HepG2 (cell line): ENCODE results near the gene LLGL2. TPM values are rescaled to one million over a fixed set of nuclear protein-coding genes. Genes with fewer than 3 reads are reported as not detected.

ENCODE experiments used
- ARID2 ChIP-seq: sonication (generic); formaldehyde crosslinking; IDR thresholded peaks from 2 replicates; pipeline ENCODE4 v1.8.1; 2022; ENCODE audit warnings: mild to moderate bottlenecking, missing genetic modification reagents, borderline replicate concordance
- CHD4 ChIP-seq: fragments of 200-600 bp; sonication (generic); IDR thresholded peaks from 2 replicates; pipeline ENCODE4 v1.7.0; 2017; ENCODE audit warnings: mild to moderate bottlenecking, low read length, borderline replicate concordance
- HMG20B ChIP-seq: conservative IDR thresholded peaks from 2 replicates; pipeline ENCODE4 v1.6.1; 2016; ENCODE audit warnings: missing genetic modification reagents, missing compliant biosample characterization
- KDM3A ChIP-seq: IDR thresholded peaks from 2 replicates; pipeline ENCODE4 v1.6.1; 2018; ENCODE audit warnings: low read depth, missing compliant biosample characterization
- KLF15 ChIP-seq: sonication (generic); formaldehyde crosslinking; IDR thresholded peaks from 2 replicates; pipeline ENCODE4 v1.8.1; 2023; ENCODE audit warnings: borderline replicate concordance, mild to moderate bottlenecking, inconsistent platforms, missing genetic modification reagents, mixed read lengths
- MAF1 ChIP-seq: sonication (generic); formaldehyde crosslinking; IDR thresholded peaks from 2 replicates; pipeline ENCODE4 v1.5.0; 2020; ENCODE audit warnings: missing genetic modification reagents, borderline replicate concordance
- NKX3-1 ChIP-seq: sonication (generic); formaldehyde crosslinking; IDR thresholded peaks from 2 replicates; pipeline ENCODE4 v1.5.0; 2020; ENCODE audit warnings: missing genetic modification reagents
- SALL1 ChIP-seq: sonication (generic); formaldehyde crosslinking; IDR thresholded peaks from 2 replicates; pipeline ENCODE4 v1.8.0; 2022; ENCODE audit warnings: mild to moderate bottlenecking, missing genetic modification reagents
- ZEB1 ChIP-seq: IDR thresholded peaks from 2 replicates; pipeline ENCODE4 v1.6.1; 2012; ENCODE audit warnings: mild to moderate bottlenecking, low read depth, inconsistent platforms; ENCODE audit not compliant: insufficient replicate concordance
- ZNF124 ChIP-seq: sonication (generic); formaldehyde crosslinking; IDR thresholded peaks from 2 replicates; pipeline ENCODE4 v1.4.0; 2020; ENCODE audit warnings: missing genetic modification reagents
- ZNF292 ChIP-seq: sonication (generic); formaldehyde crosslinking; IDR thresholded peaks from 2 replicates; pipeline ENCODE4 v1.8.1; 2022; ENCODE audit warnings: mild to moderate bottlenecking, low read depth, missing genetic modification reagents, borderline replicate concordance
- ZNF30 ChIP-seq: sonication (generic); formaldehyde crosslinking; IDR thresholded peaks from 2 replicates; pipeline ENCODE4 v1.5.0; 2020; ENCODE audit warnings: mild to moderate bottlenecking, missing genetic modification reagents
- ZNF354B ChIP-seq: sonication (generic); formaldehyde crosslinking; IDR thresholded peaks from 2 replicates; pipeline ENCODE4 v1.8.0; 2022; ENCODE audit warnings: mild to moderate bottlenecking, missing genetic modification reagents
- ZNF670 ChIP-seq: sonication (generic); formaldehyde crosslinking; IDR thresholded peaks from 2 replicates; pipeline ENCODE4 v1.8.0; 2022; ENCODE audit warnings: mild to moderate bottlenecking, missing genetic modification reagents, borderline replicate concordance
- ZNF781 ChIP-seq: sonication (generic); formaldehyde crosslinking; IDR thresholded peaks from 2 replicates; pipeline ENCODE4 v1.5.1; 2020; ENCODE audit warnings: borderline replicate concordance, mild to moderate bottlenecking, missing genetic modification reagents; ENCODE audit errors: not compliant biosample characterization
- ZNF83 ChIP-seq: sonication (generic); formaldehyde crosslinking; IDR thresholded peaks from 2 replicates; pipeline ENCODE4 v1.4.0; 2020; ENCODE audit warnings: missing genetic modification reagents, mild to moderate bottlenecking, borderline replicate concordance
- polyA plus RNA-seq, 8 experiments: library from polyadenylated mRNA; depleted of rRNA in 3 of 8; stranded (reverse) in 7 of 8; unstranded in 1 of 8; fragments of >200 nt; fragmentation: Illumina TruSeq in 4 of 8; extraction: Trizol in 4 of 8; gene quantifications; 2 replicates each; pipeline versions ENCODE4 v1.2.1 to v1.2.3, GENCODE V29; 2011 to 2016; ENCODE audit warnings: low read depth in 4 of 8, missing spikeins in 1 of 8, mixed read lengths in 1 of 8; ENCODE audit not compliant: insufficient read depth in 1 of 8
- total RNA-seq, 5 experiments: library from RNA; depleted of rRNA; stranded (reverse); fragments of >200 nt; fragmentation: Illumina TruSeq; extraction: Trizol; gene quantifications; 2 replicates each; pipeline ENCODE4 v1.2.3, GENCODE V29; 2016; ENCODE audit warnings: low read depth in 1 of 5
- TF ChIP-seq, protein P1 (sequence below): sonication (generic); formaldehyde crosslinking; IDR thresholded peaks from 2 replicates; pipeline ENCODE4 v1.8.1; 2022; ENCODE audit warnings: mild to moderate bottlenecking, missing genetic modification reagents
- TF ChIP-seq, protein P2 (sequence below), 2 experiments: fragments of 450-650 bp in 1 of 2; sonication (generic) in 1 of 2; formaldehyde crosslinking in 1 of 2; IDR thresholded peaks; 2 replicates each; pipeline versions ENCODE4 v1.6.1 to v1.8.0; 2016 to 2022; ENCODE audit warnings: antibody characterized with exemption in 1 of 2, mild to moderate bottlenecking in 1 of 2, missing genetic modification reagents in 1 of 2

Gene LLGL2
- total and polyA plus RNA-seq, 2 of the 13 experiments (the other 11 are each of a cell fraction or from before 2014, with no cell fraction given) = 83.0 to 86.7 TPM

DNA sequence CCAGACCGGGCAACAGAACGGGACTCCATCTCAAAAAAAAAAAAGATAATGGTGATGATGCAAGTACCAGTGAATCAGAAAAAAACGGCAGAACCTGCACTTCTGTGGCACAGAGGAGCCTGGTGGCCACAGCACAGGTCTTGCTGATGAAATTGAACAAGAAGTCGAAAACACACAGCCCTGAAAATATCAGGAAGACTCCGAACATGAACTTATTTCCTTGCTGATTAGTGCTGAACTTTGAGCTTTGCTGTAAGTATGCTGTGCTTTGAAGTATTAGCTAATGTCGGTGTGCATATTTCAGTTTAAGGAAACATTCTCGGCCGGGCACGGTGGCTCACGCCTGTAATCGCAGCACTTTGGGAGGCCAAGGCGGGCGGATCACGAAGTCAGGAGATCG lies 51.2 kb downstream of the LLGL2 start (continued):
- TF ChIP-seq MAF1 (no peak), ZNF781 (peak; percentile 7), ZNF83 (no peak), ZEB1 (no peak), KDM3A (CRISPR knock-in tag) (no peak), ZNF670 (CRISPR knock-in tag) (no peak), ZNF354B (CRISPR knock-in tag) (no peak), KLF15 (no peak), HMG20B (CRISPR knock-in tag) (no peak), ZNF30 (CRISPR knock-in tag) (no peak), SALL1 (CRISPR knock-in tag) (peak; percentile 81), ZNF124 (0 out of 2 replicates have a peak, but pooled peaks have one; percentile 45), ARID2 (CRISPR knock-in tag) (no peak), NKX3-1 (CRISPR knock-in tag) (no peak), CHD4 (peak; percentile 61; the same call in 1 of the 2 replicates), ZNF292 (CRISPR knock-in tag) (no peak)
- TF ChIP-seq, protein P1, sequence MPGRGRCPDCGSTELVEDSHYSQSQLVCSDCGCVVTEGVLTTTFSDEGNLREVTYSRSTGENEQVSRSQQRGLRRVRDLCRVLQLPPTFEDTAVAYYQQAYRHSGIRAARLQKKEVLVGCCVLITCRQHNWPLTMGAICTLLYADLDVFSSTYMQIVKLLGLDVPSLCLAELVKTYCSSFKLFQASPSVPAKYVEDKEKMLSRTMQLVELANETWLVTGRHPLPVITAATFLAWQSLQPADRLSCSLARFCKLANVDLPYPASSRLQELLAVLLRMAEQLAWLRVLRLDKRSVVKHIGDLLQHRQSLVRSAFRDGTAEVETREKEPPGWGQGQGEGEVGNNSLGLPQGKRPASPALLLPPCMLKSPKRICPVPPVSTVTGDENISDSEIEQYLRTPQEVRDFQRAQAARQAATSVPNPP (CRISPR knock-in tag) = no peak
- TF ChIP-seq, protein P2, sequence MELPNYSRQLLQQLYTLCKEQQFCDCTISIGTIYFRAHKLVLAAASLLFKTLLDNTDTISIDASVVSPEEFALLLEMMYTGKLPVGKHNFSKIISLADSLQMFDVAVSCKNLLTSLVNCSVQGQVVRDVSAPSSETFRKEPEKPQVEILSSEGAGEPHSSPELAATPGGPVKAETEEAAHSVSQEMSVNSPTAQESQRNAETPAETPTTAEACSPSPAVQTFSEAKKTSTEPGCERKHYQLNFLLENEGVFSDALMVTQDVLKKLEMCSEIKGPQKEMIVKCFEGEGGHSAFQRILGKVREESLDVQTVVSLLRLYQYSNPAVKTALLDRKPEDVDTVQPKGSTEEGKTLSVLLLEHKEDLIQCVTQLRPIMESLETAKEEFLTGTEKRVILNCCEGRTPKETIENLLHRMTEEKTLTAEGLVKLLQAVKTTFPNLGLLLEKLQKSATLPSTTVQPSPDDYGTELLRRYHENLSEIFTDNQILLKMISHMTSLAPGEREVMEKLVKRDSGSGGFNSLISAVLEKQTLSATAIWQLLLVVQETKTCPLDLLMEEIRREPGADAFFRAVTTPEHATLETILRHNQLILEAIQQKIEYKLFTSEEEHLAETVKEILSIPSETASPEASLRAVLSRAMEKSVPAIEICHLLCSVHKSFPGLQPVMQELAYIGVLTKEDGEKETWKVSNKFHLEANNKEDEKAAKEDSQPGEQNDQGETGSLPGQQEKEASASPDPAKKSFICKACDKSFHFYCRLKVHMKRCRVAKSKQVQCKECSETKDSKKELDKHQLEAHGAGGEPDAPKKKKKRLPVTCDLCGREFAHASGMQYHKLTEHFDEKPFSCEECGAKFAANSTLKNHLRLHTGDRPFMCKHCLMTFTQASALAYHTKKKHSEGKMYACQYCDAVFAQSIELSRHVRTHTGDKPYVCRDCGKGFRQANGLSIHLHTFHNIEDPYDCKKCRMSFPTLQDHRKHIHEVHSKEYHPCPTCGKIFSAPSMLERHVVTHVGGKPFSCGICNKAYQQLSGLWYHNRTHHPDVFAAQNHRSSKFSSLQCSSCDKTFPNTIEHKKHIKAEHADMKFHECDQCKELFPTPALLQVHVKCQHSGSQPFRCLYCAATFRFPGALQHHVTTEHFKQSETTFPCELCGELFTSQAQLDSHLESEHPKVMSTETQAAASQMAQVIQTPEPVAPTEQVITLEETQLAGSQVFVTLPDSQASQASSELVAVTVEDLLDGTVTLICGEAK (IDR thresholded peaks at IDR 0.05) = no peak
- TF ChIP-seq, protein P2 (CRISPR knock-in tag; IDR thresholded peaks at IDR 0.05) = no peak
